D721Med (cell line): ENCODE results near the gene SARDH.

Source experiments
- DNase-seq: peaks from one replicate; pipeline ENCODE4 v3.0.0; 2011; ENCODE audit warnings: low spot score; ENCODE audit not compliant: insufficient read length
- FAIRE-seq: peaks from 2 replicates; lab custom pipeline; 2011; peaks lifted over from hg19 to GRCh38; lab: Jason Lieb, UNC
- CTCF ChIP-seq: IDR thresholded peaks from 2 replicates; pipeline ENCODE4 v1.5.1; 2012; ENCODE audit warnings: mild to moderate bottlenecking, control low read depth; ENCODE audit not compliant: insufficient read depth; ENCODE audit errors: missing control alignments

Gene SARDH

DNA sequence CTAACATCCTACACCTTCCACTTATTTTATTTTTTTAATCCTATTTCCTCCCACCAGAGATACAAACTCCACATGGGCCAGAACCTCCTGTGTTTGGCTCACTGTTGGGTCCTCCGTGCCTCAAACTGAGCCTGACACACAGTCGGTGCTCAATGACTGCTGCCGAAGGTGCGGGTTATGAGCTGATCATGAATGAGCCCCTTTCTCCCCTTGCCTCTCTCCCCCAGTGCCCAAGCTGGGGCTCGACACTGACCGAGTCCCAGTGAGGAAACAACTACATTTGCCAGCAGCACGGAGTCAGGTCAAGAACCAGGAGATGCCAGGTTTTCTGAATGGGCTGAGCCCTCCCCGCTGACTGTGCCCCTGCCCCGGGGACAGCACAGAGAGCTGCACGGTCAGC is 45.0 kb downstream of the SARDH start:
- no peak for TF ChIP-seq CTCF
- DNase-seq = no peak

DNA sequence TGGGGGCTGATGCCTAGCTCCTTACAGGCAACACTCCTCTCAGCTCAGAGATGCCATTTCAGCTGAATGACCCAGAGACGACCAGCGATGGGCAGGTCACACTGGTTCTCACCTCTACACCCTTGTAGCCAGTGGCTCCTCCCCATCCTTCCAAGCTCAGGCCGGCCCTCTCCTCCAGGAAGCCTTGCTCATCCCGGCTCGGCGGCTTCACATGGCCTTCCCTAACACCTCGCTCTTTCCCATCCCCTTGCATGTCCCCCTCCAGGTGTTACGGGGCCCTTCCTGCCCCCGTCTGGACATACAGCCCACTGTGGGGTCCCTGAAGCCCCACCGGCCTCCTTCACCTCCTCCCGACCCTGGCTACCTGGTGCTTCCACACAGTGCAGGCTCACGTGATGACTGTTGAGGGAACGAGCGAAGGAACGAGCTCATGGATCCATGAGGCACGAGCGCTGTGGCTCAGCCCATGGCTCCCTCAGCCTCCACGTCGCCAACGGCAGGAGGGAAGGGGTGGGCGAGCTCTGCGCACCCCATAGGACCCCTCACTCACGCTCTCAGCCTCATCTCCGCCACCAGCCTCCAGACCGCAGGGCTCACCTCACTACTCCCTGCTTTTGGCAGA is 45.7 kb downstream of the SARDH start:
- DNase-seq = no peak
- FAIRE-seq = no peak
- TF ChIP-seq CTCF = no peak

More for the DNA sequence above, 45.0 kb downstream of the SARDH start:
- FAIRE-seq = no peak

- FAIRE-seq = no peak
- no peak for DNase-seq
- no peak for TF ChIP-seq CTCF
These were observed 46.4 kb downstream of the SARDH start for GRCh38 chr9:133691626-133692363.

GRCh38 chr9:133691191-133691590 is 47.0 kb downstream of the SARDH start:
- no peak for TF ChIP-seq CTCF
- no peak for FAIRE-seq
- DNase-seq = no peak

DNA sequence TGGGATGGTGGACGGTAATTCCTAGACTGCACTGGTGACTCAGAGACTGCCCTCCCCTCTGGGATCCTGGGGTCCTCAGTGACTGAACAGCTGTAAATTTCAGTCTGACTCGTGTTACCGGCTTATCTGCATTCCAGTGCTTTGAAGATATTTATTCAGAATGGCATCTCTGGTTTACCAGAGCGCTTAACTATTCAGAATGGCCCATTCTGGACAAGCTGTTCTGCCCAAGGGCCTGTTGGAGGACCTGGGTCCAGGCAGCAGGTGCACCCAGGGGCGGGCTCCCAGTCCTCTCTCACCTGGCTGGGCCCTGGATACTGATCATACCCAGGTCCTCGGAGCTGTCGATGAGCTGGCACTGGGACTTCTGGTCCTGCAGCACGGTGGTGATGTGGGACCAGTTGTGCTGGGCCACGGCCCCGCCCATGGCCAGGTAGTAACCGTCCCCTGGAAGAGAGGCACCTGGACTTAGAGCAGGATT is 48.0 kb downstream of the SARDH start:
- TF ChIP-seq CTCF = no peak
- DNase-seq = no peak
- no peak for FAIRE-seq

DNA sequence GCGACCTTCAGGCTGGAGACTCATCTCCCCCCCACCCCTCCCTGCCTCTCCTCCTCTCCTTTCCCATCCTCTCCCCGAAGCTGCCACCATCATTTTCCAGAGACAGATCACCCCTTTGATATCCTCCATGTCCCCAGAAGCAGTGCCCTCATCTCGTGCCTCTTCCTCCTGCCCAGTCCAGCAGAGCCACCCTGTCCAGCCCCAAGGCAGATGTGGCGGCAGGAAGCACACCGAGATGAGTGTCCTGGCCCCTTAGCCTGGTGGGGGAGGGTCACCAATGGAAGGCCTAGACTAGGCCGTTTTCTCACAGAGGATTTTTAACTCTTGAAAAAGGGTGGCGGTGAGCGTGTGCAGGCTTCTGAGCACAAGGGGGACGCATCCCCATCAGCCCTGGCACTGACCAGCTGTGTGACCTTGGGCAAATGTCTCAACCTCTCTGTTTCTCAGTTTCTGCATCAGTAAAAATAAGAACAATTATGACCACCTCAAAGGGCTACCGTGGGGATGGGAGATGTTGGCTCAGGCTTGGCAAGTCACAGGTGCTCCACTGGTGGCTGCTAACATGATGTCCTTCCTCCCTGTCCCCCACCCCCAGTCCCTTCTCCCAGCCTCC is 48.9 kb downstream of the SARDH start:
- TF ChIP-seq CTCF = no peak
- DNase-seq = no peak
- no peak for FAIRE-seq
